OCI-LY3 (cell line): ENCODE measurements around the gene TUBB2A.

ENCODE experiments used
- EZH2phosphoT487 ChIP-seq: fragments of 200-600 bp; shearing (Covaris generic); IDR thresholded peaks from 2 replicates; pipeline ENCODE4 v1.6.1; 2018; ENCODE audit warnings: antibody characterized with exemption, mixed run types, low read depth
- TF ChIP-seq, protein P1 (sequence below): fragments of 200-600, 300-600 bp; sonication (generic); IDR thresholded peaks from 2 replicates; pipeline ENCODE4 v1.5.1; 2014; ENCODE audit warnings: antibody characterized with exemption, low read length, low read depth

DNA sequence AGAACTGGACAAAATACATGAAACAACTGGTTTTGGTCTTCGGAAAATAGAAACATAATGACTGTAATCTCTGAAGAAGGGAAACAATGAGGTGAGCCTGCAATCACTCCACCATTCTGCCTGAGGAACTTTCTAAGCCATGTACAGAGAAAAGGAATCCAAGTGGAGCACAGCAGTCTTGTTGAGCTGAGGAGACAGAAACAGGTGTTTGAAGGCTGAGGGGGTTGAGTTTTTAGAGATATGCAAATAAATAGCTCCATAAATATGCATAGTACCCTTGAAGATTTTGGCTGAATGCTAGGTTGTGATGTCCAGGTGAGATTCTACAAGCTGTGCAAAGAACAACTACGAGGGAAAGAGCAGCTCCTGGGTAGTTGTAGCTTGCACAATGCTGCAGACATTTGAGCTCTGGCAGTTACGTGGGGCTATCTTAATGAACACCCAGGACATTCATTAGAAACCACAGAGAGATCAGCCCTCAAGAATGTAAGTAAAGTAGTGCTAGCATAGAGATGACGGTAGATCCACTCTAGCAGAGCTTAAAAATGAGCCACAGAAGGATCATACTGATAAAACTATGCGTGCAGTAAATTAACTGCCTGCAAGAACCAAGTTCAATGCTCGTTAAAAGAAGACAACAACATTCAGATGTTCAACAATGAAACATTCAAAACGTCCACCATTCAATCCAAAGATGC lies 45.8 kb upstream of the TUBB2A start:
- TF ChIP-seq, protein P1, sequence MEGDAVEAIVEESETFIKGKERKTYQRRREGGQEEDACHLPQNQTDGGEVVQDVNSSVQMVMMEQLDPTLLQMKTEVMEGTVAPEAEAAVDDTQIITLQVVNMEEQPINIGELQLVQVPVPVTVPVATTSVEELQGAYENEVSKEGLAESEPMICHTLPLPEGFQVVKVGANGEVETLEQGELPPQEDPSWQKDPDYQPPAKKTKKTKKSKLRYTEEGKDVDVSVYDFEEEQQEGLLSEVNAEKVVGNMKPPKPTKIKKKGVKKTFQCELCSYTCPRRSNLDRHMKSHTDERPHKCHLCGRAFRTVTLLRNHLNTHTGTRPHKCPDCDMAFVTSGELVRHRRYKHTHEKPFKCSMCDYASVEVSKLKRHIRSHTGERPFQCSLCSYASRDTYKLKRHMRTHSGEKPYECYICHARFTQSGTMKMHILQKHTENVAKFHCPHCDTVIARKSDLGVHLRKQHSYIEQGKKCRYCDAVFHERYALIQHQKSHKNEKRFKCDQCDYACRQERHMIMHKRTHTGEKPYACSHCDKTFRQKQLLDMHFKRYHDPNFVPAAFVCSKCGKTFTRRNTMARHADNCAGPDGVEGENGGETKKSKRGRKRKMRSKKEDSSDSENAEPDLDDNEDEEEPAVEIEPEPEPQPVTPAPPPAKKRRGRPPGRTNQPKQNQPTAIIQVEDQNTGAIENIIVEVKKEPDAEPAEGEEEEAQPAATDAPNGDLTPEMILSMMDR: no peak
- TF ChIP-seq EZH2phosphoT487: no peak
